Fibroblast of gingiva (primary cell): ENCODE data around the gene ANKRD10.

Source experiments
- DNase-seq: peaks from one replicate; pipeline ENCODE4 v3.0.0-alpha.2; 2011; ENCODE audit warnings: low read depth

The ANKRD10 gene

DNA sequence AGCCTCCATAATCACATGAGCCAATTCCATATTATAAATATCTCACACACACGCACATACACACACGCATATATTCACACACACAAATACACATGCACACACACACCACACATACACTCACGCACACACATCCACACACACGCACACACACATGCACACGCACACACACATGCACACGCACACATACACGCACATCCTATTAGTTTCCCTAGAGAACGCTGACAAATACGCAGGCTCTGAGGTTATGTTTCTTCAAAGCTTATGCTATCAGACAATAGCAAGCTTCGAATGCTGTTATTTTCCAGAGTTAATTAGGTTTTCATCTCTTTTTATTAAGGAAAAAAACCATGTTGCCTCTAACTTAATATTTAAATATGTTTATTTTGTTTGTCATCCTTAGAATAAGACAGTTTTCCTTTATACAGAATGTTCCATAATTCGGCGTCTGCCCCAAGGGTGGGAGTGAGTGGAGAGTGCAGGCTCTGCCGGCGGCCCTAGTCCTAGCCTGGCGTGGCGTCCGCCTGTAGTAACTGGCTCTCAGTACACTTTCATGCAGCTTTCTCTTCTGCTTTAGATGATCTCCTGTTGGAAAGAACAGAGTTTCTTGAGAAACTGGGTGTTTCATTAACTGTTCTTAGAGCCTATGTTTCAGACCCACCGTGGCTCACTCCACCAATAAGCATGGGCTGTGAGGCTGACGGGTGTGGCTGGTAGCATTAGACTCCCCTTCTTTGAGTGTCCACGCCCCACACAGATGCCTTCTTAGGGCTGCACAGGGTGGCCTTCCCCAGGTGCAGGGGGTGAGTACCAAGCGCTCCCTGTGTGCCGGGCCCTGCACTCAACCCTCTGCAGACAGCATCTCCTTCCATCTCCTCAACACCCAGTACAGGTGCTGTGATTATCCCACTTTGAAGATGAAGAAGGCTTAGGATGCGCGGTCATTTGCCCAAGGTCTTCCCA, 30.4 kb upstream of the ANKRD10 start:
- DNase-seq: no peak

DNA sequence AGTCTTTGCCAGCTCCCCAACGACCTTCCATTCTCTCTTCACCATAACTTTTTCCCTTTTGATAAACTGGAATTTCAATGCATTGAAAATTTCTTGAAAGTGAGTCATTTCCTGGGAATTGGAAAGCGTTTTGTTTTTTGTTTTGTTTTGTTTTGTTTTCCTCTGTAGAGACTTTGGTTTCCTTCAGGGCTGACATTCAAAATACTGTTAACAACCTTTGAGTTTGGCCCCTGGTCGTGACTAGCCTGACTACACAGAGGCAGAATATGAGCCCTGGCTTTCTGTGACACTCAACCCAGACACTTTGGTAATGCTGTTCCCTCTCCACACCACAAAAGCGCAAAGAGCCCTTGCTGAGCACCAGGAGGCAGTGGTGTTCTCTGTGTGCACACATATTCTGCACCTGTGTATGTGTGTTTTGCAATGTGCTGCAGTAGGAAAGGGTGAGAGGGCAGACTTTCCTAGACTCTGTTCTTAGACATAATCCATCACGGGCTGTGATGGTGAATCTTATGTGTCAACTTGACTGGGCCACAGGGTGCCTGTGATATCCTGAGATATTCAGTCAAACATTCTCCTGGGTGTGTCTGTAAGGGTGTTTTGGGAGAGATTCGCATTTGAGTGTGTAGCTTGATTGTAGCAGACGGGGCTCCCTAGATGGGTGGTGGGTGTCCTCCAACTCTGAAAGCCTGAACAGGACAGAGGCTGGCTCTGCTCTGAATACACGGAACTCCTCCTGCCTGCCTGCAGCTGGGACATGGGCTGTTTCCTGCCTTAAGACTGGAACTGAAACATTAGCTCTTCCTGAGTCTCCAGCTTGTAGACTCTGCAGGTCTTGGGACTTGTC, 29.5 kb upstream of the ANKRD10 start:
- peak; percentile 59 for DNase-seq

DNA sequence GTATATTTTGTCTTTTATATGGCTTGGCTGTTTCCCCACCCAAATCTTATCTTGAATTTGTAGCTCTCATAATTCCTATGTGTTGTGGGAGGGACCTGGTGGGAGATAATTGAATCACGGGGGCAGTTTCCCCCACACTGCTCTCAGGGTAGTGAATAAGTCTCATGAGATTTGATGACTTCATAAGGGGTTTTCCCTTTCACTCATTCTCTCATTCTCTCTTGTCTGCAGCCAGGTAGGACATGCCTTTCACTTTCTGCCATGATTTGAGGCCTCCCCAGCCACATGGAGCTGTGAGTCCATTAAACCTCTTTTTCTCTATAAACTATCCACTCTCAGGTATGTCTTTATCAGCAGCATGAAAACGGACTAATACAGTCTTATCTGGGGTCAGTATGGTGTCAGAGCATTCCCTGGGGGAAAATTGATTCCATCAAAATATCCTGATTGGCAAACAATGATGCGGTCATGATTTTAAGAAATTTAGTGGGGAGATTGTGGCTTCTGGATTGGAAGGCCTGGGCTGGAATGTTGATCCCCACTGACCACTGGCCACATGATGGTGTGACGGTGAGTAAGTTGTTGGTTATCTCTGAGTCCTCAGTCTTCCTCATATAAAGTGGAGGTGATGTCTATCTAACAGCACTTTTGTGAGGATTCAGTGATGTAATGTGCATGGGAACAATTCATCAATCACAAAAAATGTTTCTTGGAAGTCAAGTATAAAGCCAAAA, 27.5 kb upstream of the ANKRD10 start:
- DNase-seq: no peak

DNA sequence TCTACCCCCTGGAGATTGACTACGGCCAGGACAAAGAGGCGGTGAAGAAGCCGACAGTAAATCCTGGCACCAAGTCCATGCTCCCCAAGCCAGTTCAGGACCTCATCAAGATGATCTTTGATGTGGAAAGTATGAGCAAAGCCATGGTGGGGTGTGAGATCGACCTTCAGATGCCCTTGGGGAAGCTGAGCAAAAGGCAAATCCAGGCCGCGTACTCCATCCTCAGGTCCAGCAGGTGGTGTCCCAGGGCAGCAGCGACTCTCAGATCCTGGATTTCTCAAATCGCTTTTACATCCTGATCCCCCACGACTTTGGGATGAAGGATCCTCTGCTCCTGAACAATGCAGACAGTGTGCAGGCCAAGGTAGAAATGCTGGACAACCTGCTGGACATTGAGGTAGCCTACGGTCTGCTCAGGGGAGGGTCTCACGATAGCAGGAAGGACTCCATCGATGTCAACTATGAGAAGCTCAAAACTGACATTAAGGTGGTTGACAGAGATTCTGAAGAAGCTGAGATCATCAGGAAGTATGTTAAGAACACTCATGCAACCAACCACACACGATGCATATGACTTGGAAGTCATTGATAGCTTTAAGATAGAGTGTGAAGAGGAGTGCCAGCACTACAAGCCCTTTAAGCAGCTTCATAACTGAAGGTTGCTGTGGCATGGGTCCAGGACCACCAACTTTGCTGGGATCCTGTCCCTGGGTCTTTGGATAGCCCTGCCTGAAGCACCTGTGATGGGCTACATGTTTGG, 24.0 kb upstream of the ANKRD10 start:
- DNase-seq: no peak

DNA sequence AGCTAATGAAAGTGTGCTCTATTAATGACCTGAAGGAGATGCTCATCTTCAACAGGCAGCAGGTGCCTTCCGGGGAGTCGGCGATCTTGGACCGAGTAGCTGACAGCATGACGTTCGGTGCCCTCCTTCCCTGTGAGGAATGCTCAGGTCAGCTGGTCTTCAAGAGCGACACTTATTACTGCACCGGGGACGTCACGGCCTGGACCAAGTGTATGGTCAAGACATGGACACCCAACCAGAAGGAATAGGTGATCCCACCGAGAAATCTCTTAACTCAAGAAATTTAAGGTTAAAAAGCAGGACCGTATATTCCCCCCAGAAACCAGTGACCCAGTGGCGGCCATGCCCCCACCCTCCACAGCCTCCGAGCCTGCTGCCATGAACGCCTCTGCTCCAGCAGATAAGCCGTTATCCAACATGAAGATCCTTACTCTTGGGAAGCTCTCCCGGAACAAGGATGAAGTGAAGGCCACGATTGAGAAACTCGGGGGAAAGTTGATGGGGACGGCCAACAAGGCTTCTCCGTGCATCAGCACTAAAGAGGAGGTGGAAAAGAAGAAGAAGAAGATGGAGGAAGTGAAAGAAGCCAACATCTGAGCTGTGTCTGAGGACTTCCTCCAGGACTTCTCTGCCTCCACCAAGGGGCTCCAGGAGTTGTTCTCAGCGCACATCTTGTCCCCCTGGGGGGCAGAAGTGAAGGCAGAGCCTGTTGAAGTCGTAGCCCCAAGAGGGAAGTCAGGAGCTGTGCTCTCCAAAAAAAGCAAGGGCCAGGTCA, 22.8 kb upstream of the ANKRD10 start:
- no peak for DNase-seq

DNA sequence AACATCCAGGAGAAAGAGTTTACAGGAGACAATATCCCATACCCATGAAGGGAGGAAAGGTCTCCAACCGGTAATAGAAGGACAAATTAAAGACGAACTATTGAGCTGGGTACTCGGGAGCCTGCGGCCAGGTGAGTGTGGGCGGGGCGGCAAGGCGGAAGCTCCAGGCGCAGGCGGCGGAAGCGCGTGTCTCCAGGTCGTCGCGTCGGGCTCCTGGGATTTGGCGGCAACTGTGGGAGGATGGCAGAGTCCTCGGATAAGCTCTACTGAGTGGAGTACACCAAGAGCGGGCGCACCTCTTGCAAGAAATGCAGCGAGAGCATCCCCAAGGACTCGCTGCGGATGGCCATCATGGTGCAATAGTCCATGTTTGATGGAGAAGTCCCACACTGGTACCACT, 21.6 kb upstream of the ANKRD10 start:
- no peak for DNase-seq

DNA sequence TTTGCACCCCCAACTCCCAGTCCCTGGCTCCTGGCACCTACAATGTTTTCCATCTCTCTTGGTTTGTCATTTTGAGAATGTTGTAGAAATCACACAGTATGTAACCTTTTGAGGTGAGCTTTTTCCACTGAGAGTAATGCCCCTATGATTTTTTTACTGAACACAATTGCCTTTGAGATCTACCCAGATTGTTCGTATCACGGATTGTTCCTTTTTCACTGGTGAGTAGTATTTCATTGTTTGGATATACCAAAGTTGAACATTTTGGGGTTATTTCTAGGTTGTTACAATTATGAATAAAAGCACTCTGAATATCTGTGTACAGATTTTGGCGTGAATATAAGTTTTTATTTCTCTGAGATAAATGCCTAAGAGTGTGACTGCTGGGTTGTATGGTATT, 17.7 kb upstream of the ANKRD10 start:
- DNase-seq: no peak

DNA sequence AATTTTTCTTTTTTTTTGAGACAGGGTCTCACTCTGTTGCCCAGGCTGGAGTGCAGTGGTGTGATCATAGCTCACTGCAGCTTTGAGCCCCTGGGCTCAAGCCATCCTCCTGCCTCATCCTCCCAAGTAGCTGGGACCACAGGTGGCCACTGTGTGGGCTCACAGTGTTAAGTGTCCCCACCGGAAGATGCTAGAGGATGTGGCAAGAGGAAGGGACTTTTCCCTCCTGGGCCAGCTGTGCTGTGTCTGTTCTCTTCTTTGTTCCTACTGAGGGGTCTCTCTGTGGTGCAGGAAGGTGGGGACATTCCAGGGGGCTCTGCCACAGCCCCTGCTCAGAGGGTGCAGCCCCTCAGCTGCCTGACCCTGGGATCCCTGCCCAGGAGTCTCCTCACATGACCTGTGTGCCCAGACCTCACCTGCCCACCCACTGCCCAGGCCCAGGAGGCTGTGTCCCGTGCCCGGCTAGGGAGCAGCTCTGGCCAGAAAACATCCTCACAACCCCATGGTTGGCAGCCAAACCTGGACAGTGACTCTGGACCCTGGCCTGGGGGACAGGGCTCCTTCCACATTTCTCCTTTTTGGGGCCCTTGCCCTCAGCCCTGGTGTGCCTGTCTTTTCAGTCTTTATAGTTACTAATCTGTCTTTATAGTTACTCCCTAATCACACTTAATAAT, 14.4 kb upstream of the ANKRD10 start:
- DNase-seq: no peak

DNA sequence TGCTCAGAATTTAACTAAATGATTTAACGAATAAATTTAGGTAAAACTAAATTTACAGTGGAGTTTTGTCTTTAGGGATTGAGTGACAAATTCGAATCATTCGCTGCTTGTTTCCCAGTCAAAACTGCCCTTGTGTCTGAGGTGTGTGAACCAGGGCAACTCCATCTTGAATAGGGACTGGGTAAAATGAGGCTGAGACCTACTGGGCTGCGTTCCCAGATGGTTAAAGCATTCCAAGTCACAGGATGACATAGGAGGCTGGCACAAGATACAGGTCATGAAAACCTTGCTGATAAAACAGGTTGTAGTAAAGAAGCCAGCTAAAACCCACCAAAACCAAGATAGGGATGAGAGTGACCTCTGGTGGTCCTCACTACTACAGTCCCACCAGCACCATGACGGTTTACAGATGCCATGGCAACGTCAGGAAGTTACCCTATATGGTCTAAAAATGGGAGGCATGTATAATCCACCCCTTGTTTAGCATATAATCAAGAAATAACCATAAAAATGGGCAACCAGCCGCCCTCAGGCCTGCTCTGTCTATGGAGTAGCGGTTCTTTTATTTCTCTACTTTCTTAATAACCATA, 10.2 kb upstream of the ANKRD10 start:
- no peak for DNase-seq

DNA sequence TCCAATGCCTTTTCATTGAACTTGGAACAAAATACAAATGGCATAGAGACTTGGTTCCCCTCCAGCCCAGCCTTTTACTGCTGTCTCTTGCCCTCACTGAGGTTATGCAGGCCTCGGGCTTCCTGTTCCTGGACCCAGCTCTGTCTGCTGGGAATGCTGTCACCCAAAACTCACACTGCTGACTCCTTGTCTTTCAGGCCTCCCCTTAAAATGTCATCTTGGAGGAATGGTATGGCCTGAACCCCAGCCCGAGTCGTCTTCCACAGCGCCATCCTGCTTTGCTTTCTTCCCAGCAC, 9.7 kb upstream of the ANKRD10 start:
- no peak for DNase-seq

DNA sequence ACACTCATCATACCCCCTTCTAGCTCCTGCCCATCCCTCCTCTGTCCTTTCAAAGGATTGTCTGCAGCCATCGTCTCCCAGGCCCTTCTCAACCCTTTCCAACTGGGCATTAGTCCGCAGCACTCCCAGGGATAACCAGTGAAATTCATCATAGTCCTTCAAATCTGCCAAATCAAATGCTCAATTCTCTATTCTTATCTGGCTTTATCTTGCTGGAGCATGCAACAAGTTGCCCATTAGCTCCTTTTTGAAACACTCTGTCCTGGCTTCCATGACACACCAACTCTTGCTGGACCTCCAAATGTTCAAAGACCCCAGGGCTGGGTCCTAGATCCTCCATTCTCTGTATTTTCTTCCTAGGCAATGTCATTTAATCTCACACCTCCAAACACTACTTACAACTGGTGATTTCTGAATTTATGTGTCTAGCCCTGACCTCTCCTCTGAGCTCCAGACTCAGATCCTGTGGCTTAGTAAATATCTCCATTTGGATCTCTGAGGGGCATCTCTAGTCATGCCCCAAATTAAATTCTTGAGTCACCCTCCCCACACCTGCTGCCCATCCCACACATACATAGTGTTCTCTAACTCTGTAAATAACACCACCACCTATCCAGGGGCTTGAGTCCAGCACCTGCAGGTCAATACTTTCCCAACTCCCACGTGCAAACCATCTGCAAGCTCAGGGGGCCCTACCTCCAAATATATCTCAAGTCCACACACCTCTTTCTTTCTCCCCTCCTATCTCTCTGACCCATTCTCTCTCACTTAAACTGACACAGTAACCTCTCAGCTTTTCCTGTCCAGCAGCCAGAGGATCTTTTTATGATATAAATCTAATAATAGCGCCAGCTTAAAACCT, 9.1 kb upstream of the ANKRD10 start:
- no peak for DNase-seq

DNA sequence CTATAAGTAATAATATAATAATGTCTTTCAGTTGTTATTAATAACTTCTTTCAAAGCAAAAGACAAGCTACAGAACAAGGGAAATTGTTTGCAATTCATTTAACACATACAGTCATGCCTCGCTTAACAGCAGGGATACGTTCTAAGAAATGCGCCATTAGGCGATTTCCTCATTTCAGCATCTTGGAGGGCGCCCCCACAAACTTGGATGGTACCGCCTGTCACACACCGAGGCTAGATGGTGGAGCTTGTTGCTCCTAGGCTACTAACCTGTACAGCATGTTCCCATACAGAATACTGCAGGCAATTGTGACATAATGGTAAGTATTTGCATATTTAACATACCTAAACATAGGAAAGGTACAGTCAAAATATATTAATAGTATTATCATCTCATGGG, 8.2 kb upstream of the ANKRD10 start:
- DNase-seq: no peak

DNA sequence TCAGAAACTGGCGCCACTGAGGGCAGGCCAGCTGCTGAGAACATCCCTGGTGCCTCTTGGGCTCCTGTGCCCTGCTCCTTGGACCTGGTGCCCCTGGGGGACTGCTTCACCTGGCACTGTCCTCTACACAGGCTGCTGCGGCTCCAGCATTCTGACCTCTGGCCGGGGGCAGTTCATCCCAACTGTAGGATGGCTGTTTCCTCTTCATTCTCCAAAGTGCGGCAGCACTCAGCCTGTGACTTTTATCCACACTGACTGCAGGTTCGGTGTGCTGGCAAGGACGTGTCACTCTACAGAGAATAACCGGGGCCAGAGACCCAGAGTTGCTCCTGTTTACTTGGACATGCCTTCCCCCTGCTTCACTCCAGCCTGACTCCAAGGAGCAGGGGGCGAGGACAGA, 7.6 kb upstream of the ANKRD10 start:
- no peak for DNase-seq

DNA sequence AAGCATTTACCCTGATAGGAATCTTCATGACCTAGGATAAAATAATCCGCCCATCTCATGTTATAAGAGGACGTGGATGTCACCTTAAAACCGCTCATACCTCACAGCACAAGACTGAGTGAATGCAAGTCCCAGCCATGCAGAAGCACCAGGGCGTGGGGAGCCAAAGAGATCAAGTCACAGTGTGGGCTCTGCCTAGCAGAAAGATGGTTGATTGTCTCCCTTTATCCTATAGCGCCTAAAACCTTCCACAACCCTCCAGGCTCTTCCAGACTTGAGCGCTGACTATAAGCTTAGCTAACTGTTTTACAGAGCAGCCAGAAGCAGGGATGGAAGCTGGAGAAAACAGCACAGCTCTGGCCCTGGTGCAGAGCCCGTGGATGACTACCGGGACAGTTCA, 6.8 kb upstream of the ANKRD10 start:
- DNase-seq: no peak

DNA sequence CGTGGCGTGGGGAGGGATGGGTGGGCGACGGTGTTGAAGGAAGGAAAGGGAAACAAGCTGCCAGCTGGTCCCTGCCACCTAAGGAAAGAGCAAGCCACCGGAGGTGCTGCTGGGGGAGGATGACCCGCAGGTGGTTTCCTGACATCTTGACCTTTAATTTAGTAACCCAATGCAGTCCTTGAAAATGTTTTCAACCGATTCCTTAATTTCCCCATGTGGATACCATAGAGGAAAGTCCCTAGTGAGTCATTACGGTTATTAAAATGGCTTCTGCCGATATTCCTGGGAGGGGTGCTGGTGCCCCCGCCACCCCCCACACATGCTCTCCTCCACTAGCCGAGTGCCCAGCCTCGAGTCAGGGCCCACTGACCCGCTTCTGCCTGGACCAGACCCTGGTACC, 6.3 kb upstream of the ANKRD10 start:
- DNase-seq: no peak

DNA sequence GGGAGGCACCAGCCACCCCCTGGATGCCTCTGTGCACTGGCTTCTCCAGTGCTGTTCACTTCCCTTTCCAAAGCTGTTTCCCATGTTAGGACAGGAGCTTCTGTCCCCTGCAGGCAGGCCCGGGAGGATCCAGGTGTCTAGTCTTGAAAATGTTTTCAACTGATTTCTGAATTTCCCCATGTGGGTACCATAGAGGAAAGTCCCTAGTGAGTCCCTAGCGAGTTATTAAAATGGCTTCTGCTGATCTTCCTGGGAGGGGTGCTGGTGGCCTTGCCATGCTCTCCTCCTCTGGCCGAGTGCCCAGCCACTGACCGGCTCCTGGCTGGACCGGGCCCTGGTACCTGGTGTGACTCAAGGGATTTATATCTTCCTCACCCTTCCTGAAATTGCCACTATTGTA, 5.2 kb upstream of the ANKRD10 start:
- no peak for DNase-seq

DNA sequence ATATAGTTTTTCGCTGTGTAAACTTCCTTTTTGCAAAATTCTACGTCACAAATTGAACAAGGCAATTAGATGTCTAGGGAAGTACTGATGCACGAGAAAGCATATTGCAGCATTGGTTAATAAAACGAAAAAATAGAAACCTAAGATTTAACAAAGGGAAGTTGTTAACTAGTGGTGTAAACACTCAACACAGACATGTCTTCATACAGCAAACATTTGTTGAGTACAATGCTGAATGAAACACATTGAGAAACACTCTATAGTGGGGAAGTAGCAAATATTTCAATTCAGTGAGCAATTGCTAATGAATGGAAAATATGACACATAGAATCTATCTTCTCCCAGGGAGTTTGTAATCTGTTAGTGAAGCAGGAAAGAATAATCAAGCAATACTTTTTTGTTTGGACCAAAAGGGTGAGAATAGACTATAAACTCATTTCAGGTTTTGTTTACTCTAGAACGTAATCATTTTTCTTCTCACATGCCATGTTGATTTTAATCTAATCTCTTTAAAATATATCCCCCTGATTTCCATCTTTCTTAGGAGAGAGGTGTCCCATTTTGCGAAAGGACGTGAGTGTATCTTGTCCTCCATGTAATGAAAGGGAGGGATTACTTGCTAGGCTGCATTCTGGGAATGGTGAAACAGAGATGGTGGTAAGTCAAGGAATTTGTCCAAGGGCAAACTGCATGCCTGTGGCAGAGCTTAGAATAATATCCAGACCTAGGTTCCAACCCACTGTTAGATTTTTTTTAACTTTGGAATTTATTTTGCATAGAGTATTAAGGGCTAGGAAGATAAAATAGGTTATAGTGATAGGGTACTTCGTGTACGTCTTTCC, 1.7 kb upstream of the ANKRD10 start:
- DNase-seq: peak; percentile 90

DNA sequence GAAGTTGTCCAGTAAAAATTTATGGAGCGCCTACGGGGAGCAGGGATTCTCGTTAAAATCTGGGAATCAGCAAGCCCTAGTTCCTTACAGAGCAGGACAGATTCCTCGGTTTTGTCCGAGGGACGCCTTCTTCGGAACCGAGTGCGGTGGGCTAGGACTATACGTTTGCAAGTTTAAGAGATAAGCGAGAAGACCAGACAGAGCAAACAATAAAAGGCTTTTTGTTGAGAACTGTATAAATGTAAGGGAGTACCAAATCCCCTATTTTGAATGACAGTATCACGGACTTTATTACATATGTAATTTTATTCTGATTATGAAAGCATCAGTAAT, 971 bp upstream of the ANKRD10 start:
- DNase-seq: no peak
